HG03108 (cell line): ENCODE data around the gene LILRA6.
"Not testable (repeated sequence)": the region's sequence is repeated elsewhere in the genome, so short reads cannot be mapped to it uniquely, and the experiment has no call there.

ENCODE experiments used
- ATAC-seq: cut with Tn5 transposase; IDR thresholded peaks from one replicate; pipeline ENCODE4 v1.9.1; 2021; ENCODE audit warnings: moderate library complexity; ENCODE audit not compliant: unreplicated experiment

Gene LILRA6

DNA sequence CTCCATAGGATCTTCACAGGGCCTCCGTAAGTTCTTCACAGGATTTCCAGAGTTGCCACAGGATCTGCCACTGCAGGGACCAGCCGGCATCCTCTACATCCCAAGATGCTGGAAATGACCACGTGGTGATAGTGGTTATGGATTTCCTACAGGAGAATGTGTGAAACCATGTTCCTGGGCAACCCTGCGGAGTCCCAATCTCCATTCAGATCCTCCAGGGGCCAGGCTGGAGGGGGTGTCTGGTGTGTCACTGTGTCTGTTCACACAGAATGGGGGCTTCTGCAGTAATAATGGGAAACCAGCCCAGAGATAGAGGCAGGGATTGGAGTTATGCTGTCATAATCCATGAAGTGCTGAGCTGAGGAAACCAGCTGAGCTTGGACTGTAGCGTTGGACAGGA, 8.6 kb downstream of the LILRA6 start:
- ATAC-seq, result no peak

GRCh38 chr19:54231077-54231931, 11.3 kb downstream of the LILRA6 start:
- ATAC-seq, result no peak

DNA sequence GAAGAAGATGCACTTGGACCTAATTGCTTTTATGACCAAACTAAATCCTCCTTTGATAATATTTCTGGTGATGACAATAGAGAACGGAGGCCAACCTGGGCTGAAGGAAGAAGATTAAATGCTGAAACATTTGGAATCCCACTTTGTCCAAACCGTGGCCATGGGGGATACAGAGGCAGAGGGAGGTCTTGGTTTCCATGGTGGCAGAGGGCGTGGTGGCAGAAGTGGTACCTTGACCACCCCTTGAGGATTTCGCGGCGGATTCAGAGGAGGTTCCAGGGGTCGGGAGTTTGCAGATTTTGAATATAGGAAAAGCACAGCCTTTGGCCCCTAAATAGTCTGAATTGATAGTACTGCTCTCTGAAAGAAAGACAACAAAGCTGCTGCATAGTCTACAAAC, 12.6 kb downstream of the LILRA6 start:
- ATAC-seq, result no peak

DNA sequence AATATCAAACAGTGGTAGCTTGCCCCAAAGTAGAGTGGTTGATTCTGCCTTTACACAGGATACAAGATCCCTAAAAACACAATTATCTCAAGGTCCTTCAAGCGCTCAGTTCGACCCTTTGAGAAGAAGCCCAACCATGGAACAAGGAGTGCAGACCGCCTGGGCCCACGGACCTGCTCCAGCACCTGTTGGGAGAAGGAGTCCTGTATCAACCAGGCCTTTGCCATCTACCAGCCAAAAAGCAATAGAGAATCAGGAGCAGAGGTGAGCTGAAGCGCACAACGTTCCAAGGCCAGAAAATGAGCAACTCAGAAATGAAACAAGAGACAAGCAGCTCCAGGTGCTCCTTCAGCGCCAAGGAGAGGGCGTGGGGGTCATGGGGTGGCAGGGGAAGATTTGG, 13.4 kb downstream of the LILRA6 start:
- no peak for ATAC-seq

- not testable (repeated sequence) for ATAC-seq
These were observed 18.0 kb downstream of the LILRA6 start for GRCh38 chr19:54224619-54225018.

GRCh38 chr19:54223937-54224281, 18.7 kb downstream of the LILRA6 start:
- not testable (repeated sequence) for ATAC-seq

DNA sequence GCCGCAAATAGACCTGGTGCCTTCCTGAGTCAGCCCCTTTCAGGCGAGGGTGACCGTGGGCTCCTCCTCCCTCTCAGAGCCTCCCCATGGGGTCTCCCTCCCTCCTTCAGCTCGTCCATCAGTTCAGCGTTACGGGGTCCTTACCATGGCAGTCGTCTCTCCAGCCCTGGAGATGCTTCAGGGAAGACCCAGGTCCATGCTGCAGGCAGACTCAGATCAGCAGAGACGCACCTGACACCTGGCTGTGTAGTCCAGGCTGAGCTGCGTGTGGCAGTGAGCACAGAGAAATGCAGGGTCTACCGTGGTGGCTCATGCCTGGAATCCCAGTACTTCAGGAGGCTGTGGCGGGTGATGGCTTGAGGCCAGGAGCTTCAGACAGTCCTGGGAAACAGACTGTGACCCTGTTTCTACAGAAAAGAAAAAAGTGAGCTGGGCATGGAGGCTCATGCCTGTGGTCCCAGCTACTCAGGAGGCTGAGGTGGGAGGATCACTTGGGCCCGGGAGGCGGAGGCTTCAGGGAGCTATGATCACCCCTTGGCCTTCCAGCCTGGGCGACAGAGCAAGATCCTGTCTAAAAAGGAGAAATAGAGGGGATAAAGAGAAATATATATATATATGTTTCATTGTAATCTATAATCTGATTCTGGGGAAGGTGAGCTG, 19.2 kb downstream of the LILRA6 start:
- not testable (repeated sequence) for ATAC-seq

- ATAC-seq, result not testable (repeated sequence)
These were observed 19.9 kb downstream of the LILRA6 start, which contains the start of gene LILRB3 for GRCh38 chr19:54222474-54223276. TSS of gene LILRB3 (minus strand) at chr19:54223007. CDS start at chr19:54222976, 31 bp downstream.

GRCh38 chr19:54221947-54222346, 20.6 kb downstream of the LILRA6 start:
- not testable (repeated sequence) for ATAC-seq

DNA sequence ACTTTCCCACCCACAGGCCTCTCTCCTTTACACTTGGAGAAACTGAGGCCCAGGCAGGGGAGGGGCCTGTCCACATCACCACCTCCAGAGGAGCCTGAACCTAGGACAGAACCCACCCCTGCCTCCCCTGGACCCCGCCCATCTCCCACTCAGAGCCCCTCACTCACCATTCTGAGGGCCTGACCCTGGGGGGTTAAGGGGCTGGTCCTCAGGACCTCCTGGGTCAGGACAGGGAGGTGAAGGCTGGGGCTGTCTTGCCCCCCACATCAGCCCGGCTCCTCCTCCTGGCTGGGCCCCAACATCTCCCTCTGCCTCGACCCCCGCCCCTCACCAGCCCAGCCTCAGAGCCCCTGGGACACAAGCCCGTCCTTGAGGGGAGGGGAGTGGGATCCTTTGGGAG, 22.9 kb downstream of the LILRA6 start:
- ATAC-seq, result not testable (repeated sequence)

- no peak for ATAC-seq
These were observed 23.5 kb downstream of the LILRA6 start for GRCh38 chr19:54218960-54219661.

GRCh38 chr19:54218259-54218658, 24.3 kb downstream of the LILRA6 start:
- no peak for ATAC-seq

GRCh38 chr19:54217517-54218247, 24.9 kb downstream of the LILRA6 start:
- ATAC-seq, result not testable (repeated sequence)

- ATAC-seq, result no peak
These were observed 25.7 kb downstream of the LILRA6 start for GRCh38 chr19:54216869-54217268.

GRCh38 chr19:54214734-54215133, 27.9 kb downstream of the LILRA6 start:
- not testable (repeated sequence) for ATAC-seq

DNA sequence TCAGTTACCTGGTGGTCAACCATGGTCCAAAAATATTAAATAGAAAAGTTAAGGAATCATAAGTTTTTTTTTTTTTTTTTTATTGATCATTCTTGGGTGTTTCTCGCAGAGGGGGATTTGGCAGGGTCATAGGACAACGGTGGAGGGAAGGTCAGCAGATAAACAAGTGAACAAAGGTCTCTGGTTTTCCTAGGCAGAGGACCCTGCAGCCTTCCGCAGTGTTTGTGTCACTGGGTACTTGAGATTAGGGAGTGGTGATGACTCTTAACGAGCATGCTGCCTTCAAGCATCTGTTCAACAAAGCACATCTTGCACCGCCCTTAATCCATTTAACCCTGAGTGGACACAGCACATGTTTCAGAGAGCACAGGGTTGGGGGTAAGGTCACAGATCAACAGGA, 28.4 kb downstream of the LILRA6 start:
- ATAC-seq, result not testable (repeated sequence)

DNA sequence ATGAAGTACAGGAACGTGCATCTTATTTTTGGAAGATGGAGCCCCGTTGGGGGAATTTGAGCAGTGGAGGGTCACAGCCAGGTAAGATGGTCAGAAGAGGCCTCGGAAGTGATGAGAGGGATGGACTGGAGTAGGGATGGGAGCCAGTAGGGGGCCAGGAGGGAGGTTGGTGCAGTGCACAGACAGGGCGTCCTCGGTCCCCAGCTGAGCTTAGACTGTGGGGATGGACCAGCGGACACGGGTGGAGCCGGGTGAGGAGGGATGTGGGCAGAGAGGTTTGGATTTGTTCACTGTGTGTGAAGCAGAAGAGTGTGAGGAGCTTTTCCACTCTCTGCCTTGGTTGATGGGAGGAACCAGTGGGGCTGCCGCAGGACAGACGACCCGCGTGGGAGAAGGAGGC, 31.4 kb downstream of the LILRA6 start:
- no peak for ATAC-seq

DNA sequence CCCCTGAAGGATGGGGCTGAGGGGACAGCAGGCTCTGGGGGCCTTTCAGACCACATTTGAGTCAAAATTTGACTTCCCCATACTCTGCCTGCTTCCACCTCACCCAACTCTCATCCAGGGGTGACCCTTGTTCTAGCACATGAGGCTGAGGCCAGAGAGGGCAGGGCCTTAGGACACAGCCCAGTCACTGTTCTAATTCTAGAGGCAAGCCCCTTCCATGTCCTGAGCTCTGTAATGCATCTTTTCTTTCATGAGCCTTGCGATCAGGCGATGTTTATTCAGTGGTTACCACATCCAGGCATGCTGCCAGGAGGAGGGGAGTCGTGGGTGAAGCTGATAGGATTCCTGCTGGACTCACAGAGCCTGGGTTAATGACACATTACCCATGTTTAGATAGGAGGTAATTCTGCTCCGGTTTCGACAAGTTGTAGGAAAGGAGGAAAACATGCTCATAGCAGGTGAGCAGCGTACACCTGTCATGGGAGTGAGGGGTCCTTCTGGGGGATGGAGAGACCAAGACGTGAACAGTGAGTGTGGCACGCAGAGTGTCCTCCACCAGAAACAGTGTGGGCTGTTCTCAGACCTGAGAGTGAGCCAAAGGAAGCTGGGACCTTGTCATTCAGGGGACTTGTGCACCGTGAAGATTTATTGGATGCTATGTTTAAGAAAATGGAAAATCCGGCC, 32.6 kb downstream of the LILRA6 start:
- no peak for ATAC-seq

GRCh38 chr19:54209058-54209810, 33.4 kb downstream of the LILRA6 start:
- ATAC-seq, result no peak
